SU-DHL-6 (cell line): ENCODE measurements around the gene ST3GAL5.
A peak's percentile ranks its signal among the peaks of the same experiment; 100 is the strongest.

Experiments
- EZH2phosphoT487 ChIP-seq: fragments of 200-600 bp; sonication (generic), shearing (Covaris generic); conservative IDR thresholded peaks from 2 replicates; pipeline ENCODE4 v1.6.1; 2018; ENCODE audit warnings: mild to moderate bottlenecking, antibody characterized with exemption, low read length, moderate library complexity, mixed read lengths
- TF ChIP-seq, protein P1 (sequence below): fragments of 200-600 bp; sonication (generic); IDR thresholded peaks from one replicate; pipeline ENCODE4 v1.5.1; 2017; ENCODE audit warnings: antibody characterized with exemption, mild to moderate bottlenecking, low read length, moderate library complexity; ENCODE audit not compliant: insufficient read depth, poor library complexity, severe bottlenecking

DNA sequence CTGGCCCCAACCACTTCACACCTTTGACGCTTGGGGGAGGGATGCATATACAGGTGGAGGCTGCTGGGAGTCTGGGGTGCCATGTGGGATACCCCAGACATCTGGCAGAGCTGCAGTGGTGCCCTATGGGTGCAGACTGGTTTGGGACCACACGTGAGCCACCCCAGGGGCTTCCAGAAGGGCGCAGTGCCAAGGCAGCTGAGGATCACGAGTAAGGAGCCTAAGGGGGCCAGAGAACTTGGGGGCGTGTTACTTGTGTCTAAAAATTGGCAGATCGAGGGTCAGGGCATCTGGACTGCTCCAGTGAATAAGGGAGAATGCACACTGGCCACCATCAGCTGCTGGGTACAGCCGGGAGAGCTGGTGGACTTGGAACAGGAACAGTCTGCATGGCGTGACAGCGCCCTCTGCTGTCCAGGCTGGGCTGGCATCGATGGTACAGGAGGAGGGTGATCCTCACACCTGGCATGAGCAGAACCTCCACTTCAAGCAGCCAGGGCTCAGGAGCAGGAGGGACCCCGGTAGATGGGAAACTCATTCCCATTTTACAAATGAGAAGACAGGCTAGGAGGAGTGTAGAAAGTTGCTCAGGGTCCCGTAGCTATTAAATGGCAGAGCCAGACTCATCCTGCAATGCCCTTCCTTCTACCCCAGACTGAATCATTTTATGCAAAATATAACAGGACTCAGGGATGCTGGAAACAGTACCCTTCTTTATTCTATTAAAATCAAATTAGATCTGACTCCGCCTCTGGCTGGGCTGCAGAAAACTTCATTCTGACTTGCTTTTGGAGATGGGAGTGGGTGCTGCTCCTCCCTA is 74.6 kb downstream of the ST3GAL5 start:
- TF ChIP-seq, protein P1, sequence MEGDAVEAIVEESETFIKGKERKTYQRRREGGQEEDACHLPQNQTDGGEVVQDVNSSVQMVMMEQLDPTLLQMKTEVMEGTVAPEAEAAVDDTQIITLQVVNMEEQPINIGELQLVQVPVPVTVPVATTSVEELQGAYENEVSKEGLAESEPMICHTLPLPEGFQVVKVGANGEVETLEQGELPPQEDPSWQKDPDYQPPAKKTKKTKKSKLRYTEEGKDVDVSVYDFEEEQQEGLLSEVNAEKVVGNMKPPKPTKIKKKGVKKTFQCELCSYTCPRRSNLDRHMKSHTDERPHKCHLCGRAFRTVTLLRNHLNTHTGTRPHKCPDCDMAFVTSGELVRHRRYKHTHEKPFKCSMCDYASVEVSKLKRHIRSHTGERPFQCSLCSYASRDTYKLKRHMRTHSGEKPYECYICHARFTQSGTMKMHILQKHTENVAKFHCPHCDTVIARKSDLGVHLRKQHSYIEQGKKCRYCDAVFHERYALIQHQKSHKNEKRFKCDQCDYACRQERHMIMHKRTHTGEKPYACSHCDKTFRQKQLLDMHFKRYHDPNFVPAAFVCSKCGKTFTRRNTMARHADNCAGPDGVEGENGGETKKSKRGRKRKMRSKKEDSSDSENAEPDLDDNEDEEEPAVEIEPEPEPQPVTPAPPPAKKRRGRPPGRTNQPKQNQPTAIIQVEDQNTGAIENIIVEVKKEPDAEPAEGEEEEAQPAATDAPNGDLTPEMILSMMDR, result peak; percentile 86
- TF ChIP-seq EZH2phosphoT487, result no peak
